COLO668 (cell line): ENCODE data around the gene PSMC4.
A peak's percentile ranks its signal among the peaks of the same experiment; 100 is the strongest.
"Not testable (repeated sequence)": the region's sequence is repeated elsewhere in the genome, so short reads cannot be mapped to it uniquely, and the experiment has no call there.

ENCODE experiments used
- DNase-seq: peaks from one replicate; lab custom pipeline; 2025; ENCODE audit not compliant: unreplicated experiment; lab: John Stamatoyannopoulos, UW

PSMC4 gene

DNA sequence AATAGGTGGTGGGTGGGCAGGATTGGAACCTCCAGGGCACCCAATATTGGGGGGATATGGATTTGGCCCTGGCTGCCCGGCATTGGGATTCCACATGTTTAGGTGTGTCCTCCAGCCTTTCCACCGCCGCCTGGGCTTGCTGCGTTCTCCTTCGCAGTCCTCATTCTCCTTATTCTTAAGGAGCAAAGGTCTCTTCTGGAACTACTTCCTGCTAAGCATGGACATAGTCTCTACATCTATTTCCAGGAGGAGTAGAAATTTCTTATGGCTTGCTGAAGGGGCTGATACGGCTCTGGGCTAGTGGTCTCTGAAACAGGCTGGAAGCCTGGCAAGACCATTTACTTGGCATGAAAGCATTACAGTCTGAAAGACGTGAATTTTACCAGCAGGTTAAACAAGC, 27.4 kb upstream of the PSMC4 start:
- DNase-seq, result no peak

DNA sequence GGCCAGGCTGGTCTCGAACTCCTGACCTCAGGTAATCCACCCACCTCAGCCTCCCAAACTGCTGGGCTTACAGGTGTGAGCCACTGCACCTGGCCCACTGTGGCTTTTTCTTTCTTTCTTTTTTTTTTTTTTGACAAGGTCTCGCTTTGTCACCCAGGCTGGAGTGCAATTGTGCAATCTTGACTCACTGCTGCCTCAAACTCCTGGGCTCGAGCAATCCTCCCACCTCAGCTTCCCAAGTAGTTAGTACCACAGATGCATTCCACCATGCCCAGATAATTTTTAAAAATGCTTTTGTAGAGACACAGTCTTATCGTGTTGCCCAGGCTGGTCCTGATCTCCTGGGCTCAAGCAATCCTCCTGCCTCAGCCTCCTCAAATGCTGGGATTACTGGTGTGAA, 24.4 kb upstream of the PSMC4 start:
- DNase-seq, result no peak

DNA sequence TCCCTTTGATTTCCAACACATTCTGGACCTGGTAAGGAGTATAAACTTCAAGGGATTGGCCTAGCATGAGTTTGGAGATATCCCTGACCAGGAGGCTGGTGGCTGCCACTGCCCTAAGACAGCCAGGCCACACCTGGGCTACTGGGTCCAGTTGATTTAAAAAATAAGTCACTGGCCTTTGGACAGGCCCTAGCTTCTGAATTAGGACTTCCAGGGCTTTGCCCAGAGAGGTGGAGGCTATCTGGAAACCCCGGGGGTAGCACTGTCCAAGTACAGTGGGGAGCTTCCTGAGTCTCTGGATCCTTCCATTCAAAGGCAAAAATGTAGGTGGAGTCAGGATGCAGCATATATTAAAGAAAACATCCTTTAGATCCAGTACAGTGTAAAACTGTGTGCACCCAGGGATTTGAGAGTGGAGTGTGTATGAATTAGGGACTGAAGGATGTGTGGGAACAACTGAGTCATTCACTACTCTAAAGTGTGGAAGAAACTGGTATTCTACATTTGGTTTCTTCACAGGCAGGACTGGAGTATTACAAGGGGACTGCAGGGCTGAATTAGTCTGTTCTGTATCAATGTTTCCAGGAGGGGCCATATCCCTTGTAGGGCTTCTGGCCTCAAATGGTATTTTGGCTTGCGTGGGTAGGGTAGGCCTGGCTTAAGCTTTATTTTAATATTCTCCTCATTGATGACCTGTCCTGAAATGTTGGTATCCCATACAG, 21.8 kb upstream of the PSMC4 start:
- DNase-seq, result no peak

GRCh38 chr19:39951065-39951650, 19.8 kb upstream of the PSMC4 start:
- no peak for DNase-seq

GRCh38 chr19:39951686-39952085, 19.3 kb upstream of the PSMC4 start:
- DNase-seq, result no peak

- DNase-seq, result no peak
These were observed 17.1 kb upstream of the PSMC4 start for GRCh38 chr19:39953915-39954314.

DNA sequence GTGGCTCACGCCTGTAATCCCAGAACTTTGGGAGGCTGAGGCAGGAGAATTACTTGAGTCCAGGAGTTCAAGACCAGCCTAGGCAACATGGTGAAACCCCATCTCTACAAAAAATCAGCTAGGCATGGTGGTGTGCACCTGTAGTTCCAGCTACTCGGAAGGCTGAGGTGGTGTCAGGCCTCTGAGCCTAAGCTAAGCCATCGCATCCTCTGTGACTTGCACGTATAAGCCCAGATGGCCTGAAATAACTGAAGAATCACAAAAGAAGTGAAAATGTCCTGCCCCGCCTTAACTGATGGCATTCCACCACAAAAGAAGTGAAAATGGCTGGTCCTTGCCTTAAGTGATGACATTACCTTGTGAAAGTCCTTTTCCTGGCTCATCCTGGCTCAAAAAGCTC, 13.1 kb upstream of the PSMC4 start:
- DNase-seq, result not testable (repeated sequence)

DNA sequence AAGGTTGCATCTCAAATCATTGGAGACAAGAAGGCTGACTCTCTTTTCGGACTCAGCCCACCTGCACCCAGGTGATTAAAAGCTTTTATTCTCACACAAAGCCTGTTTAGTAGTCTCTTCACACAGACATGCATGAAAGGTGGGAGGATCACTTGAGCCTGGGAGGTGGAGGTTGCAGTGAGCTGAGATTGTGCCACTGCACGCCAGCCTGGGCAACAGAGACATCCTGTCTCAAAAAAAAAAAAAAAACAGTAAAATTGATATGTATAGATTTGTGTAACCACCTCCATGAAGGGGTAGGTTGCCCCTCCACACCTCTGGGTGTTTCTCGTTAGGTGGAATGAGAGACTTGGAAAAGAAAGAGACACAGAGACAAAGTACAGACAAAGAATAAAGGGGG, 12.0 kb upstream of the PSMC4 start:
- not testable (repeated sequence) for DNase-seq

DNA sequence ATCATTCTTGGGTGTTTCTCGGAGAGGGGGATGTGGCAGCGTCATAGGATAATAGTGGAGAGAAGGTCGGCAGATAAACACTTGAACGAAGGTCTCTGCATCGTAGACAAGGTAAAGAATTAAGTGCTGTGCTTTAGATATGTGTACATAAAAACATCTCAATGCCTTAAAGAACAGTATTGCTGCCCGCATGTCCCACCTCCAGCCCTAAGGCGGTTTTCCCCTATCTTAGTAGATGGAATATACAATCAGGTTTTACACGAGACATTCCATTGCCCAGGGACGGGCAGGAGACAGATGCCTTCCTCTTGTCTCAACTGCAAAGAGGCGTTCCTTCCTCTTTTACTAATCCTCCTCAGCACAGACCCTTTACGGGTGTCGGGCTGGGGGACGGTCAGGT, 11.6 kb upstream of the PSMC4 start:
- DNase-seq, result not testable (repeated sequence)

DNA sequence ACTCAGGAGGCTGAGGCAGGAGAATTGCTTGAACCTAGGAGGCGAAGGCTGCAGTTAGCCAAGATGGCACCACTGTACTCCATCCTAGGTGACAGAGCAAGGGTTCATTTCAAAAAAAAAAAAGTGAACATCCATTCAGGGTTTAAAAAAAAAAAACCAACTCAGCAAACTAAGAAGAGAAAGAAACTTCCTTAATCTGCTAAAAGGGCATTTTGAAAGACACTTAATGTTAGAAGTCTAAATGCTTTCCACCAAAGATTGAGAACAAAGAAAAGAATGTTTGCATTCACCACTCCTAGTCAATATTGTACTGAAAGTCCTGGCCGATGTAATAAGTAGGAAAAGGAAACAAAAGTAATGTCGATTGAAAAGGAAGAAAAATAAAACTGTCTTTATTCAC, 7.1 kb upstream of the PSMC4 start:
- no peak for DNase-seq

- DNase-seq, result no peak
These were observed 4.3 kb upstream of the PSMC4 start for GRCh38 chr19:39966617-39967016.

DNA sequence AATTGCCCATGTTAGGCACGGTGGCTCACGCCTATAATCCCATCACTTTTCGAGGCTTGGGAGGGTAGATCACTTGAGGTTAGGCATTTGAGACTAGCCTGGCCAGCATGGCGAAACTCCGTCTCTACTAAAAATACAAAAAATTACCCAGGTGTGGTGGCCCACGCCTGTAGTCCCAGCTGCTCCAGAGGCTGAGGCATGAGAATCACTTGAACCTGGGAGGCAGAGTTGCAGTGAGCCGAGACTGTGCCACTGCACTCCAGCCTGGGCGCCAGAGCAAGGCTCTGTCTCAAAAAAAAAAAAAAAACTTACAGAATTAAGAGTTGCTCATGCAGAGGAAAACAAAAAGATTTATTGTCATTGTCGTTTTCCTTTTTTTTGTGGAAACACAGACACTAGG, 3.4 kb upstream of the PSMC4 start:
- DNase-seq, result no peak

DNA sequence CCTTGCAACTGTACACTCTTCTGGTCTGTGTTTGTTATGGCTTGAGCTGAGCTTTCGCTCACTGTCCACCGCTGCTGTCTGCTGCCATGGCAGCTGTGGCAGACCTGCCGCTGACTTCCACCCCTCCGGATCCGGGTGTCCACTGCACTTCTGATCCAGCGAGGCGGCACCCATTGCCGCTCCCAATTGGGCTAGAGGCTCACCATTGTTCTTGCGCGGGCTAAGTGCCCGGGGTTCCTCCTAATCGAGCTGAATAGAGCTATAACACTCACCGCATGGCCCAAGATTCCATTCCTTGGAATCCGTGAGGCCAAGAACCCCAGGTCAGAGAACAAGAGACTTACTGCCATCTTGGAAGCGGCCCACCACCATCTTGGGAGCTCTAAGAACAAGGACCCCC, 2.2 kb upstream of the PSMC4 start:
- DNase-seq, result no peak

DNA sequence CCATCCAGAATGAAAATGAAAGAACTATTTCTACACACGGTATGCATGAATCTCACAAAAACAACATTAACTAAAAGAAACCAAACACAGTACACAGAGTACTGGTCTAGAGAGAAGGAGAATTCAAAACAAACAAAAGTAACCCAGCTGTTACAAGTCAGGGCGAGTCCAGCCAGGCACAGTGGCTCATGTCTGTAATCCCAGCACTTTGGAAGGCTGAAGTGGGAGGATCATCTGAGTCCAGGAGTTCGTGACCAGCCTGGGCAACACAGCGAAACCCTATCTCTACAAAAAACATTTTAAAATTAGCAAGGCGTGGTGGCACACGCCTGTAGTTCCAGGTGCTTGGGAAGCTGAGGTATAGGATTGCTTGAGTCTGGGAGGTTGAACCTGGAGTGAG, 1.7 kb upstream of the PSMC4 start:
- DNase-seq, result no peak

GRCh38 chr19:39969681-39970424, 1.1 kb upstream of the PSMC4 start:
- no peak for DNase-seq

- no peak for DNase-seq
These were observed 615 bp upstream of the PSMC4 start for GRCh38 chr19:39970425-39970674.

GRCh38 chr19:39971380-39972035, 543 bp downstream of the PSMC4 start:
- peak; percentile 22 for DNase-seq

- no peak for DNase-seq
These were observed 3.6 kb downstream of the PSMC4 start for GRCh38 chr19:39974377-39975155.

DNA sequence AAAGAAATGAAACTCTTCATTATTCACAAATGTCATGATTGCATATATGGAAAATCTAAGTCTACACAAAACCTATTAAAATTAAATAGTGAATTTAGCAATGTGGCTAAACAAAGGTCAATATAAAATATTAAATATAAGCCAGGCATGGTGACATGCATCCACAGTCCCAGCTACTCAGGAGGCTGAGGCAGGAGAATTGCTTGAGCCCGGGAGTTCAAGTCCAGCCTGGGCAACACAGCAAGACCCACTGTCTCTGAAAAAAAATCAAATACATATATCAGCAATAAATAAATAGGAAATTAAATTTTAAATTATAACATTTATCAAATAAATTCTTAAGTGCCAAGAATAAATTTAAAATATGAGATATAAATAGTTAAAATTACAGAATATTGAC, 11.9 kb downstream of the PSMC4 start:
- DNase-seq, result no peak

- DNase-seq, result no peak
These were observed 12.8 kb downstream of the PSMC4 start for GRCh38 chr19:39983695-39984300.

- no peak for DNase-seq
These were observed 15.7 kb downstream of the PSMC4 start for GRCh38 chr19:39986643-39987042.
